Activated CD4-positive, alpha-beta T cell treated with anti-CD3 and anti-CD28 coated beads, Interleukin-2, Interleukin-6, amounts not matched to agents 100 ng/mL and 50 ng/mL, durations not matched to agents 16 hours and 8 hours (primary cell): ENCODE results near the gene KLF3.

Source experiments
- DNase-seq: peaks from one replicate; pipeline ENCODE4 v3.0.0-alpha.2; 2020

KLF3 gene

GRCh38 chr4:38704622-38705154 lies 40.7 kb downstream of the KLF3 start:
- DNase-seq = no peak

GRCh38 chr4:38706301-38706700 lies 42.3 kb downstream of the KLF3 start:
- DNase-seq = no peak

GRCh38 chr4:38710053-38710452 lies 46.1 kb downstream of the KLF3 start:
- peak; percentile 73 for DNase-seq

GRCh38 chr4:38711066-38711465 lies 47.1 kb downstream of the KLF3 start:
- DNase-seq = no peak

GRCh38 chr4:38715050-38715449 lies 51.1 kb downstream of the KLF3 start:
- no peak for DNase-seq

- no peak for DNase-seq
These were observed 52.3 kb downstream of the KLF3 start for GRCh38 chr4:38716256-38716655.

- DNase-seq = peak; percentile 22
These were observed 53.6 kb downstream of the KLF3 start for GRCh38 chr4:38717604-38718003.

GRCh38 chr4:38723114-38723513 lies 59.1 kb downstream of the KLF3 start:
- DNase-seq = no peak

- DNase-seq = no peak
These were observed 59.9 kb downstream of the KLF3 start for GRCh38 chr4:38723726-38724474.

GRCh38 chr4:38724475-38724808 lies 60.4 kb downstream of the KLF3 start:
- peak; percentile 63 for DNase-seq

- DNase-seq = peak; percentile 9
These were observed 64.7 kb downstream of the KLF3 start for GRCh38 chr4:38728631-38729141.

- DNase-seq = no peak
These were observed 66.5 kb downstream of the KLF3 start for GRCh38 chr4:38730493-38730829.

- peak; percentile 90 for DNase-seq
These were observed 67.0 kb downstream of the KLF3 start for GRCh38 chr4:38730830-38731646.

GRCh38 chr4:38733663-38734062 lies 69.7 kb downstream of the KLF3 start:
- DNase-seq = no peak

GRCh38 chr4:38734446-38734845 lies 70.4 kb downstream of the KLF3 start:
- DNase-seq = no peak

GRCh38 chr4:38734911-38735310 lies 70.9 kb downstream of the KLF3 start:
- DNase-seq = no peak

GRCh38 chr4:38735870-38736269 lies 71.9 kb downstream of the KLF3 start:
- DNase-seq = no peak

GRCh38 chr4:38738940-38739803 lies 75.2 kb downstream of the KLF3 start:
- DNase-seq = no peak

- no peak for DNase-seq
These were observed 76.3 kb downstream of the KLF3 start for GRCh38 chr4:38740303-38740702.

GRCh38 chr4:38743866-38744265 lies 79.9 kb downstream of the KLF3 start:
- no peak for DNase-seq

GRCh38 chr4:38745881-38746280 lies 81.9 kb downstream of the KLF3 start:
- no peak for DNase-seq

- no peak for DNase-seq
These were observed 83.6 kb downstream of the KLF3 start for GRCh38 chr4:38747629-38748028.

GRCh38 chr4:38749336-38749735 lies 85.3 kb downstream of the KLF3 start:
- no peak for DNase-seq
